Type B pancreatic cell (in vitro differentiated cells): ENCODE measurements around the gene TMSB10. TPM values are rescaled to one million over a fixed set of nuclear protein-coding genes. Genes with fewer than 3 reads are reported as not detected.
"Not testable (repeated sequence)": the region's sequence is repeated elsewhere in the genome, so short reads cannot be mapped to it uniquely, and the experiment has no call there.

Experiments used
- DNase-seq: peaks from one replicate; pipeline ENCODE4 v3.0.0; 2021; ENCODE audit warnings: mixed read lengths; ENCODE audit not compliant: unreplicated experiment; ENCODE audit errors: extremely low spot score
- H3K27ac Mint-ChIP-seq: 2 replicates; pipeline ENCODE4 v1.8.0; 2021; ENCODE audit warnings: mild to moderate bottlenecking, mixed read lengths
- H3K27me3 Mint-ChIP-seq: 2 replicates; pipeline ENCODE4 v1.8.0; 2021; ENCODE audit warnings: mixed read lengths
- H3K36me3 Mint-ChIP-seq: 2 replicates; pipeline ENCODE4 v1.8.0; 2021; ENCODE audit warnings: mixed read lengths
- H3K4me1 Mint-ChIP-seq: one replicate; pipeline ENCODE4 v1.8.0; 2021; ENCODE audit warnings: mixed read lengths; ENCODE audit not compliant: unreplicated experiment
- H3K4me3 Mint-ChIP-seq: 2 replicates; pipeline ENCODE4 v1.8.0; 2021; ENCODE audit warnings: mild to moderate bottlenecking, mixed read lengths
- H3K9me3 Mint-ChIP-seq: 2 replicates; pipeline ENCODE4 v1.8.0; 2021; ENCODE audit warnings: mixed read lengths
- total RNA-seq: library from RNA; stranded (reverse); gene quantifications from 2 replicates; pipeline ENCODE4 v1.2.1, GENCODE V29; 2021; ENCODE audit warnings: low replicate concordance
- TF ChIP-seq, protein P1 (sequence below): fragments of 200-600 bp; sonication (generic); conservative IDR thresholded peaks from 2 replicates; pipeline ENCODE4 v1.5.0; 2021; ENCODE audit warnings: antibody characterized with exemption, mild to moderate bottlenecking

TMSB10 gene
- total RNA-seq, 1 donor from 2014 or later, result 1,391 TPM

- peaks cover 5% of the 10 kb centered on the region for H3K9me3 Mint-ChIP-seq
- H3K27me3 Mint-ChIP-seq, result peaks cover 22% of the 10 kb centered on the region
- no peaks in the 10 kb centered on the region for H3K4me1 Mint-ChIP-seq
- TF ChIP-seq, protein P1, sequence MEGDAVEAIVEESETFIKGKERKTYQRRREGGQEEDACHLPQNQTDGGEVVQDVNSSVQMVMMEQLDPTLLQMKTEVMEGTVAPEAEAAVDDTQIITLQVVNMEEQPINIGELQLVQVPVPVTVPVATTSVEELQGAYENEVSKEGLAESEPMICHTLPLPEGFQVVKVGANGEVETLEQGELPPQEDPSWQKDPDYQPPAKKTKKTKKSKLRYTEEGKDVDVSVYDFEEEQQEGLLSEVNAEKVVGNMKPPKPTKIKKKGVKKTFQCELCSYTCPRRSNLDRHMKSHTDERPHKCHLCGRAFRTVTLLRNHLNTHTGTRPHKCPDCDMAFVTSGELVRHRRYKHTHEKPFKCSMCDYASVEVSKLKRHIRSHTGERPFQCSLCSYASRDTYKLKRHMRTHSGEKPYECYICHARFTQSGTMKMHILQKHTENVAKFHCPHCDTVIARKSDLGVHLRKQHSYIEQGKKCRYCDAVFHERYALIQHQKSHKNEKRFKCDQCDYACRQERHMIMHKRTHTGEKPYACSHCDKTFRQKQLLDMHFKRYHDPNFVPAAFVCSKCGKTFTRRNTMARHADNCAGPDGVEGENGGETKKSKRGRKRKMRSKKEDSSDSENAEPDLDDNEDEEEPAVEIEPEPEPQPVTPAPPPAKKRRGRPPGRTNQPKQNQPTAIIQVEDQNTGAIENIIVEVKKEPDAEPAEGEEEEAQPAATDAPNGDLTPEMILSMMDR, result no peak
- no peaks in the 10 kb centered on the region for H3K36me3 Mint-ChIP-seq
- H3K4me3 Mint-ChIP-seq, result no peak overlapping the region
- DNase-seq, result no peak
- no peak overlapping the region for H3K27ac Mint-ChIP-seq
Measured at GRCh38 chr2:84870306-84870705, 35.1 kb upstream of the TMSB10 start.

DNA sequence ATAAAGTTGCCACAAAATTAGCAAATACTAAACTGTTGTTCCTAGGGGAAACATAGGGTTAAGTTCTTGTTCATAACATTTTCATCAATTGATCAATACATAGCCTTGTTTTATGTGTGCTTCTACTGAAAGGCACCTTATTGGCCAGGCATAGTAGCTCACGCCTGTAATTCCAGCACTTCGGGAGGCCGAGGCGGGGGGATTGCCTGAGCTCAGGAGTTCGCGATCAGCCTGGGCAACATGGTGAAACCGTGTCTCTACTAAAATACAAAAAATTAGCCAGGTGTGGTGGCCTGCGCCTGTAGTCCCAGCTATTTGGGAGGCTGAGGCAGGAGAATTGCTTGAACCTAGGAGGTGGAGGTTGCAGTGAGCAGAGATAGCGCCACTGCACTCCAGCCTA lies 32.8 kb upstream of the TMSB10 start:
- H3K36me3 Mint-ChIP-seq, H3K4me1 Mint-ChIP-seq, H3K9me3 Mint-ChIP-seq, DNase-seq, H3K4me3 Mint-ChIP-seq, H3K27ac Mint-ChIP-seq: not testable (repeated sequence)
- H3K27me3 Mint-ChIP-seq, result peaks cover 42% of the 10 kb centered on the region

GRCh38 chr2:84873350-84873749 lies 32.1 kb upstream of the TMSB10 start:
- DNase-seq, result no peak
- Mint-ChIP-seq H3K4me3 (no peak overlapping the region), H3K4me1 (no peaks in the 10 kb centered on the region), H3K9me3 (peaks cover 6% of the 10 kb centered on the region), H3K36me3 (no peaks in the 10 kb centered on the region), H3K27ac (no peak overlapping the region), H3K27me3 (peaks cover 48% of the 10 kb centered on the region)
- TF ChIP-seq, protein P1, result no peak

- Mint-ChIP-seq H3K4me3 (no peak overlapping the region), H3K27me3 (peaks cover 61% of the 10 kb centered on the region), H3K4me1 (no peaks in the 10 kb centered on the region), H3K9me3 (peaks cover 6% of the 10 kb centered on the region), H3K27ac (no peak overlapping the region), H3K36me3 (no peaks in the 10 kb centered on the region)
- no peak for DNase-seq
- TF ChIP-seq, protein P1, result no peak
Measured at GRCh38 chr2:84874381-84875212, 30.9 kb upstream of the TMSB10 start.

DNA sequence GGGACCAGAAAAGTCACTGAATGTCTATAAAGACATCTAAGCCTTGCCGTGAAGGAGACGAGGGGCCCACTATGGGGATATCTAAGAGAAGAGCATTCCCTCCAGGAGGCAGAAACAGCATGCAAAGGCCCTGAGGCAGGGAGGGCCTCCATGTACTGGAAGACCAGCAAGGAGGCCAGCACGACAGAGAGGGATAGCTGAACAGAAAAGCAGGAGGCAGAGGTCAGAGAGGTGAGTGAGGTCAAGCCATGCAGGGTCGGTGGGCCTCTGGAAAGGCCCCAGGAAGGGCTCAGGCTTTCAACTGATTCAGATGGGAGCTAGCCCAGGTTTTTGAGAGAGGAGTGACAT lies 30.3 kb upstream of the TMSB10 start:
- no peaks in the 10 kb centered on the region for H3K36me3 Mint-ChIP-seq
- no peak for DNase-seq
- no peak overlapping the region for H3K27ac Mint-ChIP-seq
- H3K4me3 Mint-ChIP-seq, result no peak overlapping the region
- peaks cover 6% of the 10 kb centered on the region for H3K9me3 Mint-ChIP-seq
- peaks cover 3% of the 10 kb centered on the region for H3K4me1 Mint-ChIP-seq
- peaks cover 66% of the 10 kb centered on the region for H3K27me3 Mint-ChIP-seq
- TF ChIP-seq, protein P1, result no peak

GRCh38 chr2:84875619-84876018 lies 29.8 kb upstream of the TMSB10 start:
- DNase-seq, H3K9me3 Mint-ChIP-seq, H3K4me3 Mint-ChIP-seq, H3K27ac Mint-ChIP-seq, H3K4me1 Mint-ChIP-seq, H3K36me3 Mint-ChIP-seq: not testable (repeated sequence)
- peaks cover 68% of the 10 kb centered on the region for H3K27me3 Mint-ChIP-seq

DNA sequence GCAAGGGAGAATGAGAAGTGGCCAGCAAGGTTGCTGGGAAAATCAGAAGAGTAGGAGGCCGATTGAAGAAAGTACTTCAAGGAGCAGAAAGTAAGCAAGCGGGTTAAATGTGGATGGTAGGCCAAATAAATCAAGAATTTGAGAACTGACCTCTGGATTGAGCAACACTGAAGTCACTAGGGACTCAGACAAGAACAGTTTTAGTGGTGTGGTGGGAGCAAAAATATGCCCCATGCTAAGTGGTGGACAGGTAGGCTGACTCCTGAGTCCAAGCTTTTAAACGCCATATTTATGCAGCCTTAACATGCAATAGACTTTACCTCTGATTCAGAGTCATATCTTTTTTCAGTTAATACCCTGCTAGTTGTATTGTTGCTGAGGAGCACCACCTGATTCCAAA lies 29.1 kb upstream of the TMSB10 start:
- Mint-ChIP-seq H3K27ac (no peak overlapping the region), H3K4me3 (no peak overlapping the region), H3K27me3 (peaks cover 72% of the 10 kb centered on the region), H3K9me3 (peaks cover 6% of the 10 kb centered on the region), H3K36me3 (no peaks in the 10 kb centered on the region), H3K4me1 (peaks cover 10% of the 10 kb centered on the region)
- no peak for DNase-seq
- TF ChIP-seq, protein P1, result no peak
